HEK293 (cell line): ENCODE data around the gene STK38.

Experiments
- CTCF ChIA-PET: fragments of 350-600 bp; formaldehyde crosslinking; extraction: SDS; loops from one replicate; lab custom pipeline; 2021; ENCODE audit warnings: antibody characterized with exemption; lab: Yijun Ruan, JAX
- POLR2A ChIA-PET: fragments of 300-600 bp; formaldehyde crosslinking; extraction: SDS; loops from one replicate; lab custom pipeline; 2020; ENCODE audit warnings: antibody characterized with exemption, inconsistent platforms; lab: Yijun Ruan, JAX
- H3K27ac ChIP-seq: fragments of 200-500 bp; sonication (Bioruptor generic); 2 replicates; pipeline ENCODE4 v1.5.1; 2014; ENCODE audit warnings: low read depth, low read length, control low read depth, inconsistent platforms; ENCODE audit errors: extremely low read depth
- H3K36me3 ChIP-seq, 2 experiments: fragments of 200-500 bp in 1 of 2; sonication (Bioruptor generic) in 1 of 2; 1 replicate in 1 of 2; 2 replicates in 1 of 2; pipeline ENCODE4 v1.5.1; 2014 to 2017; ENCODE audit warnings: inconsistent platforms in 2 of 2, low read length in 2 of 2; ENCODE audit not compliant: control insufficient read depth in 2 of 2, insufficient read depth in 1 of 2
- H3K4me1 ChIP-seq: fragments of 200-500 bp; sonication (Bioruptor generic); 2 replicates; pipeline ENCODE4 v1.5.1; 2014; ENCODE audit warnings: mild to moderate bottlenecking, low read length, inconsistent platforms; ENCODE audit not compliant: control insufficient read depth, insufficient read depth
- H3K4me3 ChIP-seq: 2 replicates; pipeline ENCODE4 v1.5.1; 2011; ENCODE audit warnings: low read depth, mild to moderate bottlenecking, control low read depth, low read length, moderate library complexity
- H3K9me3 ChIP-seq: fragments of 200-500 bp; sonication (Bioruptor generic); 2 replicates; pipeline ENCODE4 v1.5.1; 2014; ENCODE audit warnings: low read depth, low read length, inconsistent platforms; ENCODE audit not compliant: control insufficient read depth, insufficient read depth
- GFI1B ChIP-seq: fragments of 450-650 bp; formaldehyde crosslinking; IDR thresholded peaks from 2 replicates; pipeline ENCODE4 v1.5.1; 2016; ENCODE audit warnings: missing biosample characterization, missing genetic modification characterization
- GLI2 ChIP-seq: fragments of 450-650 bp; formaldehyde crosslinking; IDR thresholded peaks from 2 replicates; pipeline ENCODE4; 2017; ENCODE audit warnings: missing biosample characterization, missing genetic modification characterization, low read depth, borderline replicate concordance
- GLIS2 ChIP-seq: fragments of 450-650 bp; formaldehyde crosslinking; IDR thresholded peaks from 2 replicates; pipeline ENCODE4 v1.5.1; 2016; ENCODE audit warnings: missing biosample characterization, missing genetic modification characterization
- HOXA7 ChIP-seq: sonication (generic); formaldehyde crosslinking; IDR thresholded peaks from 2 replicates; pipeline ENCODE4 v1.8.1; 2022; ENCODE audit warnings: missing genetic modification reagents, borderline replicate concordance
- IKZF3 ChIP-seq: fragments of 450-650 bp; IDR thresholded peaks from 2 replicates; pipeline ENCODE4 v1.5.0; 2018; ENCODE audit warnings: missing biosample characterization, mild to moderate bottlenecking, missing genetic modification characterization, moderate library complexity
- KLF10 ChIP-seq: fragments of 450-650 bp; IDR thresholded peaks from 2 replicates; pipeline ENCODE4 v1.5.1; 2018; ENCODE audit warnings: missing biosample characterization, mild to moderate bottlenecking, missing genetic modification characterization
- KLF16 ChIP-seq: fragments of 450-650 bp; formaldehyde crosslinking; IDR thresholded peaks from 2 replicates; pipeline ENCODE4 v1.5.1; 2017; ENCODE audit warnings: missing biosample characterization, missing genetic modification characterization
- OVOL3 ChIP-seq: fragments of 450-650 bp; formaldehyde crosslinking; IDR thresholded peaks from 2 replicates; pipeline ENCODE4 v1.5.1; 2016; ENCODE audit warnings: missing biosample characterization, missing genetic modification characterization
- PRDM1 ChIP-seq: fragments of 450-650 bp; formaldehyde crosslinking; IDR thresholded peaks from 2 replicates; pipeline ENCODE4; 2016; ENCODE audit warnings: missing biosample characterization, missing genetic modification characterization
- SALL2 ChIP-seq: fragments of 450-650 bp; formaldehyde crosslinking; IDR thresholded peaks from 2 replicates; pipeline ENCODE4 v1.5.0; 2017; ENCODE audit warnings: missing biosample characterization, mild to moderate bottlenecking, missing genetic modification characterization, borderline replicate concordance
- SCRT2 ChIP-seq: fragments of 450-650 bp; formaldehyde crosslinking; IDR thresholded peaks from 2 replicates; pipeline ENCODE4 v1.5.1; 2016; ENCODE audit warnings: missing biosample characterization, missing genetic modification characterization
- WT1 ChIP-seq: fragments of 450-650 bp; formaldehyde crosslinking; IDR thresholded peaks from 2 replicates; pipeline ENCODE4 v1.5.1; 2016; ENCODE audit warnings: missing biosample characterization, missing genetic modification characterization
- YY1 ChIP-seq: fragments of 450-650 bp; formaldehyde crosslinking; IDR thresholded peaks from 2 replicates; pipeline ENCODE4 v1.5.1; 2018; ENCODE audit warnings: missing biosample characterization, missing genetic modification characterization
- ZBTB49 ChIP-seq: fragments of 450-650 bp; formaldehyde crosslinking; IDR thresholded peaks from 2 replicates; pipeline ENCODE4 v1.5.1; 2016; ENCODE audit warnings: missing biosample characterization, missing genetic modification characterization, low read depth
- ZBTB7A ChIP-seq: fragments of 450-650 bp; formaldehyde crosslinking; IDR thresholded peaks from 2 replicates; pipeline ENCODE4 v1.5.1; 2016; ENCODE audit warnings: low read depth, missing biosample characterization, missing genetic modification characterization
- ZNF10 ChIP-seq: fragments of 450-650 bp; formaldehyde crosslinking; IDR thresholded peaks from 2 replicates; pipeline ENCODE4 v1.5.1; 2017; ENCODE audit warnings: missing biosample characterization, missing genetic modification characterization
- ZNF174 ChIP-seq: fragments of 450-650 bp; formaldehyde crosslinking; IDR thresholded peaks from 2 replicates; pipeline ENCODE4 v1.5.0; 2017; ENCODE audit warnings: missing biosample characterization, mild to moderate bottlenecking, missing genetic modification characterization
- ZNF221 ChIP-seq: fragments of 450-650 bp; formaldehyde crosslinking; IDR thresholded peaks from 2 replicates; pipeline ENCODE4 v1.5.1; 2017; ENCODE audit warnings: missing biosample characterization, missing genetic modification characterization, borderline replicate concordance
- ZNF324 ChIP-seq: fragments of 450-650 bp; formaldehyde crosslinking; IDR thresholded peaks from 2 replicates; pipeline ENCODE4 v1.5.1; 2016; ENCODE audit warnings: missing biosample characterization, missing genetic modification characterization
- ZNF518A ChIP-seq: fragments of 450-650 bp; formaldehyde crosslinking; conservative IDR thresholded peaks from 2 replicates; pipeline ENCODE4 v1.5.1; 2016; ENCODE audit warnings: low read depth, missing biosample characterization, missing genetic modification characterization
- ZNF549 ChIP-seq: fragments of 450-650 bp; IDR thresholded peaks from 2 replicates; pipeline ENCODE4 v1.5.1; 2018; ENCODE audit warnings: missing biosample characterization, missing genetic modification characterization, mild to moderate bottlenecking, inconsistent platforms, moderate library complexity
- ZNF558 ChIP-seq: fragments of 450-650 bp; formaldehyde crosslinking; IDR thresholded peaks from 2 replicates; pipeline ENCODE4 v1.5.1; 2016; ENCODE audit warnings: missing biosample characterization, missing genetic modification characterization
- ZNF561 ChIP-seq: fragments of 450-650 bp; IDR thresholded peaks from 2 replicates; pipeline ENCODE4 v1.5.1; 2018; ENCODE audit warnings: missing biosample characterization, missing genetic modification characterization, borderline replicate concordance
- ZNF580 ChIP-seq: fragments of 450-650 bp; formaldehyde crosslinking; IDR thresholded peaks from 2 replicates; pipeline ENCODE4 v1.5.1; 2016; ENCODE audit warnings: missing biosample characterization, missing genetic modification characterization
- ZNF600 ChIP-seq: fragments of 450-650 bp; formaldehyde crosslinking; IDR thresholded peaks from 2 replicates; pipeline ENCODE4 v1.5.1; 2016; ENCODE audit warnings: missing biosample characterization, missing genetic modification characterization
- ZNF843 ChIP-seq: fragments of 450-650 bp; formaldehyde crosslinking; IDR thresholded peaks from 2 replicates; pipeline ENCODE4 v1.5.1; 2016; ENCODE audit warnings: missing biosample characterization, missing genetic modification characterization
- ZSCAN16 ChIP-seq: fragments of 450-650 bp; formaldehyde crosslinking; IDR thresholded peaks from 2 replicates; pipeline ENCODE4 v1.5.1; 2016; ENCODE audit warnings: missing biosample characterization, missing genetic modification characterization
- TF ChIP-seq, protein P1 (sequence below): fragments of 450-650 bp; formaldehyde crosslinking; IDR thresholded peaks from 2 replicates; pipeline ENCODE4 v1.5.1; 2016; ENCODE audit warnings: missing biosample characterization, missing genetic modification characterization

STK38 gene

GRCh38 chr6:36593569-36594028 lies 46.3 kb upstream of the STK38 start:
- peaks cover 20 to 40% of the 10 kb centered on the region in 2 experiments; a peak in 2 of 3 replicates for H3K36me3 ChIP-seq
- no peaks in the 10 kb centered on the region for H3K9me3 ChIP-seq
- H3K4me1 ChIP-seq = peaks cover 4% of the 10 kb centered on the region; the same call in 1 of the 2 replicates
- ChIA-PET CTCF (interaction anchor here (0.7 to 0.8 kb wide), 2 partner anchors 171 to 630 kb away, joined by 3 read pairs; no protein-coding TSS in a partner anchor), POLR2A (interaction anchor here (0.7 to 1.6 kb wide), 9 partner anchors 11 to 566 kb away, joined by 3 to 12 read pairs (median 3); partner anchors contain the start of gene CDKN1A)
- peak overlapping the region; percentile 17 for H3K4me3 ChIP-seq
- H3K27ac ChIP-seq = peak overlapping the region; percentile 89
- TF ChIP-seq PRDM1 (tag by site-specific recombination) (peak; percentile 95), GLIS2 (tag by site-specific recombination) (peak; percentile 69), SCRT2 (tag by site-specific recombination) (no peak), ZNF518A (tag by site-specific recombination) (peak; percentile 41; the same call in 1 of the 2 replicates), ZNF561 (tag by site-specific recombination) (no peak), ZNF10 (tag by site-specific recombination) (no peak), GFI1B (tag by site-specific recombination) (peak; percentile 34; the same call in 1 of the 2 replicates), KLF16 (tag by site-specific recombination) (no peak), ZNF843 (tag by site-specific recombination) (no peak), HOXA7 (CRISPR knock-in tag) (no peak), ZBTB7A (tag by site-specific recombination) (no peak), ZNF324 (no peak), ZSCAN16 (tag by site-specific recombination) (0 out of 2 replicates have a peak, but pooled peaks have one; percentile 2), ZNF600 (tag by site-specific recombination) (peak; percentile 93), ZBTB49 (tag by site-specific recombination) (no peak), IKZF3 (tag by site-specific recombination) (peak; percentile 76; the same call in 1 of the 2 replicates), ZNF549 (tag by site-specific recombination) (no peak), ZNF174 (no peak), SALL2 (tag by site-specific recombination) (no peak), OVOL3 (tag by site-specific recombination) (0 out of 2 replicates have a peak, but pooled peaks have one; percentile 47), ZNF558 (tag by site-specific recombination) (no peak), ZNF221 (no peak), YY1 (no peak), KLF10 (no peak), WT1 (tag by site-specific recombination) (no peak), GLI2 (tag by site-specific recombination) (no peak), ZNF580 (tag by site-specific recombination) (no peak)
- TF ChIP-seq, protein P1, sequence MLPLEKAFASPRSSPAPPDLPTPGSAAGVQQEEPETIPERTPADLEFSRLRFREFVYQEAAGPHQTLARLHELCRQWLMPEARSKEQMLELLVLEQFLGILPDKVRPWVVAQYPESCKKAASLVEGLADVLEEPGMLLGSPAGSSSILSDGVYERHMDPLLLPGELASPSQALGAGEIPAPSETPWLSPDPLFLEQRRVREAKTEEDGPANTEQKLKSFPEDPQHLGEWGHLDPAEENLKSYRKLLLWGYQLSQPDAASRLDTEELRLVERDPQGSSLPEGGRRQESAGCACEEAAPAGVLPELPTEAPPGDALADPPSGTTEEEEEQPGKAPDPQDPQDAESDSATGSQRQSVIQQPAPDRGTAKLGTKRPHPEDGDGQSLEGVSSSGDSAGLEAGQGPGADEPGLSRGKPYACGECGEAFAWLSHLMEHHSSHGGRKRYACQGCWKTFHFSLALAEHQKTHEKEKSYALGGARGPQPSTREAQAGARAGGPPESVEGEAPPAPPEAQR (tag by site-specific recombination) = no peak
